Daoy (cell line): ENCODE results near the gene GYS1. TPM values are rescaled to one million over a fixed set of nuclear protein-coding genes. Genes with fewer than 3 reads are reported as not detected.

Source experiments
- DNase-seq: peaks from one replicate; pipeline ENCODE4 v3.0.0-alpha.2; 2015; ENCODE audit warnings: low read depth
- total RNA-seq: library from RNA; depleted of rRNA; stranded (reverse); fragments of >200 nt; shearing (Covaris generic); gene quantifications from 2 replicates; pipeline ENCODE4 v1.2.3, GENCODE V29; 2014

Gene GYS1
- total RNA-seq, 1 experiment from 2014 or later, result 36.8 TPM

DNA sequence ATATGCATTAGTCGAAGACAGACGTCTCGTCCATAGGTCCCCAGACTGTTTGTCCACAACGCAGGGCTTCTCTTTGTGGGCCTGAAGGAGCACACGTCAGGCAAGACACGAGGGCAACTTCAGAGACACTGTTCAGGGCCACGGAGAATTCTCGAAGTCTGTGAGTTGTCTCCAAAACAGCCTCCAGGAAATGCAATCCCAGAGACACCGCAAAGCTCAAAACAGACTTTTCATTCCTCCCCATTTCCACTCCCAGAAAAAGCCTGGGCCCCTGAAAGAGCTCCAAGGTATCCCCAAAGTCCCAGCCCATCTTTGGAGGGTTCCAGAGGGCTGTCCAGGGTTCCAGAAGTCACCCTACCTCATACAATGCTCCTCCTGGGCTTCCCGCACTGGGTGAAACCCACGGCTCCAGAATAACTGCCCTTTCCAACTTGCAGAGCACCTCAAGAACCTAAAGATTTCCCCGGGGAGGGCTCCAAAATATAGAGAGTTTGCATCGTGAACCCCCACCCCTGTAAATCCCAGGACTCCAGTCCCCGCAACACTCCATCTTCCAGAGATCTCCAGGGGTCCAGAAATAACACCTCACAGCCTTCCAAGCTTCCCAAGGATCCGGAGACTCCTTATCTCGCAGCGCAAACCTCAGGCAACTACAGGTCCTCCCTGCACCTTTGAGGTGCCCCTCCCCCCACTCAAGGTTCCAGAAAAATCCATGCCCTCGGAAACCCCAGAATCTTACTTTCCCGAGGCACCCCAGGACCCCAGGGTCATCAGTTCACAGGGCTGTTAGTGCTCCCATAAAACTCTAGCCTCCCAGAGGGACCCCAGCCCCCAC lies 28.7 kb downstream of the GYS1 start:
- no peak for DNase-seq

DNA sequence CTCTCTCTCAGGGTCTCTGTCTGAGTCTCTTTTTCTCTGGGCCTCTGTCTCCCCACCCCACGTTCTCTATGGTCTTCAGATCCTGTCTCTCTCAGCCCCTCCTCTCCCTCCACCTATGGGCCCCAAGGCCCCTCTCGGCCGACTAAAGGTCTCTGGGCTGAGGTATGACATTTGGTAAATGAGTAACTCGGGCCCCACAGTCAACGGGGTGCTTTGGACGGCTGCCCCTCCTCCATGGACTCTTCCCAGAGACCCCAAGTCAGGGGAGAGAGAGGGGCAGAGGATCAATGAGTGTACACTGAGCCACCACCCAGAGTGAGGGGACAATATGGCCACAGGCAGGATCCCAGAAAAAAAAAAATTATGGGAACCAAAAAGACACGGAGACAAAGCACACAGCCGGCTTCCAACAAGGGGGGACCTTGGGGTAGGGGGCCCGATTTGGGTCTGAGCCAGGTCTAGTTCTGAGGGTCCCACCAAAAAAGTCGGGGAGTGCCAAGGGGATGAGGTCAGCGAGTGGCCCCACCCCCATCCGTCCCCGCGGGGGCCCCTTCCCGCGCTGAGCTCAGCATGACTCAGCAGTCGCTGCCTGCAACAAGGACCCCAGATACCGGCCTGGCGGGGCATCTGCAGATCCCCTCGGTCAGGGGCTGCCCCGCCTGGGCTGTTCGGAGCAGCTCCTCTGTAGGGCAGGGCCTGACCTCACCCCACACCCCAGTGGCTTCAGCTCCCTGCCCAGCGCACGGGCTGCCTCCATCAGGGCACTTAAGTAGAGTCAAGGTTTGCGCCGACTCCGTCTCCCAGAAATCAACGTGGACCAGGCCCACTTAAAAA lies 29.5 kb downstream of the GYS1 start:
- DNase-seq, result peak; percentile 89

GRCh38 chr19:48962849-48963165 lies 30.3 kb downstream of the GYS1 start:
- no peak for DNase-seq

DNA sequence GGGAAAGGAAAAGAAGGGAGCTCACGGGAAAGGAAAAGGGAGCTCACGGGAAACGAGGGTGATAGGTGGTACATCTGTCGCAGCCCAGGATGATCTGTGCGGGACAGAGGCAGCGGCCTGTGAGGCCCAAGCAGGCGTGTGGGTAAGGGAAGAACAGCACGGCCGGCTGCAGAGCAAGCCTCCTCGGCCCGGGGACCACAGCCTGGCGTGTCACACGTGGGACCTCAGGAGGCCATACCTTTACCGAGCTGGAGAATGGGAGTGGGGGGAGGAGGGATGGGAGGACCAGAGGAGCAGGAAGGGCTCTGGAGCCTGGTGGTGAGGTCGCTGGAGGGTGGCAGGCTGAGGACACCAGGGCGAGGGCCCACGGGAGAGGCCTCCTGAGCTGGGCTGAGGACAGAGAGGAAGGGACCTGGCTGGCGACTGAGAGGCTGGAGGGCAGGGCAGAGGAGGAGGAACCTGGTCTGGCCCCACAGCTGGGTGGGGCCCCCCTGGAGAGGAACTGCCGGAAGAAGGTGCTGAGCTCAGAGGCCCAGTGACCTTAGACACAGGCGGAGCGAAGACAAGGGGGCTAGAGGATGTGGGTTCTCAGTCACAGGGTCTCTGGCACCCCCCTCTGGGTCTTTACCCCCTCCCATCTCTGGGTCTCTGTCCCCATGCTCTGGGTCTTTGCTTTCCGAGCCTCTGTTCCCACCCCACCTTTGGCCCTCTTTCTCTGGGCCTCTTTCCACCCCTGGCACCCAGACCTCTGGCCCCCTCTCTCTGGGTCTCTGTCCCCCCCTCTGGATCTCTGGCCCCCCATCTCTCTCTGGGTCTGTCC lies 30.9 kb downstream of the GYS1 start:
- DNase-seq, result peak; percentile 69

DNA sequence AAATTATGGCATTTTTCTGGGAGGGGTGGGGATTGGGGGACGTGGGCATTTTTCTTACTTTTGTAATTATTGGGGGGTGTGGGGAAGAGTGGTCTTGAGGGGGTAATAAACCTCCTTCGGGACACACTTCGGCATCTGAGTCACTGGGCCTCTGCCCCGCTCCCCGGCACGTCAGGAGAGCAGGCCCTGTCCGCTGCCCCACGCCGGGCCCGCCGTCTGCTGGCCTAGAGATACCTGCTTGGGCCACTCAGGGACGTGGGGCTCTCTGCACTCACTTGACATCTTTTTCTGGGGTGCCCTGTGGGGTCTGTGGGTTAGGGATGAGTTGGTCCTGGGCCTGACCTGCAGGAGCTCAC lies 31.5 kb downstream of the GYS1 start:
- DNase-seq, result no peak

DNA sequence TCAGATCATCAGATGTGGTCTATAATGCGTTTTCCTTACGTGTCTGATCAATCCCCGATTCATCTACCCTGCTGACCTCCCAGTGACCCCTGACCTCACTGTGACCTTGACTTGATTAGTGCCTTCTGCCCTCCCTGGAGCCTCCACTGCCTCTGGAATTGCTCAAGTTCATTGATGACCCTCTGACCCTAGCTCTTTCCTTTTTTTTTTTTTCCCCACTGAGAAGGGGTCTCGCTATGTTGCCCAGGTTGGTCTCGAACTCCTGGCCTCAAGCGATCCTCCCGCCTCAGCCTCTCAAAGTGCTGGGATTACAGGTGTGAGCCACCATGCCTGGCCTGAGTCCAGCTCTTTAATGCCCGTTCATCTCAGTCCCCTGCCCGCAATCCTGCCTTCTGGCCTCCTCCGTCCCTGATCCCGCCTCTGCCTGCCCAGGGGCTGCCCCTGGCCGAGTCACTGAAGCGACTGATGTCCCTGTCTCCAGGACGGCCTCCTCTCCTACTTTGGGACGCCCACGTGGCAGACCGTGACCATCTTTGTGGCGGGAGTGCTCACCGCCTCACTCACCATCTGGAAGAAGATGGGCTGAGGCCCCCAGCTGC lies 32.0 kb downstream of the GYS1 start:
- no peak for DNase-seq

- no peak for DNase-seq
Observed at GRCh38 chr19:48959341-48960239, 33.5 kb downstream of the GYS1 start.

GRCh38 chr19:48958006-48958405 lies 35.1 kb downstream of the GYS1 start:
- DNase-seq, result no peak

DNA sequence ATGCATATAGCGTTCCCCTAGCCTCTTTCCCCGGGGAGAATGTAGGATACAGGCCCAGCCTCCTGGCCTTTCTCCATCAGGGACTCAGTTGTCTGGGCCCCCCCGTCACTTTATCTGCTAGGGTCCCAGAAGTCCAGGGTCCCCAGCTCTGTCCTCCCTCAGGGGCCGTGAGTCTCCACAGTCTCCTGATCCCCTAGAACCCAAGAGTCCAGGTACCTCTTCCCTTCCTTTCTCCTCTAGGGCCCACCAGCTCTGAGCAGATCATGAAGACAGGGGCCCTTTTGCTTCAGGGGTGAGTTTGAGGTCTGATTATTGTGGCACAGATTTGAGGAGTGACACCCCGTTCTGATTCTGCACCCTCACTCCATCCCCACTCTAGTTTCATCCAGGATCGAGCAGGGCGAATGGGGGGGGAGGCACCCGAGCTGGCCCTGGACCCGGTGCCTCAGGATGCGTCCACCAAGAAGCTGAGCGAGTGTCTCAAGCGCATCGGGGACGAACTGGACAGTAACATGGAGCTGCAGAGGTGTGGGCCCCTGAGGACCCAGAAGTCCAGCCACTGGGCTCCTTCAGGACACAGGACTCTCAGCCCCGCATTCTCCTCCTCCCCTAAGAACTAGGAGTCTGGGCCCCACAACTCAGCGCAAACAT lies 37.7 kb downstream of the GYS1 start:
- DNase-seq, result no peak

DNA sequence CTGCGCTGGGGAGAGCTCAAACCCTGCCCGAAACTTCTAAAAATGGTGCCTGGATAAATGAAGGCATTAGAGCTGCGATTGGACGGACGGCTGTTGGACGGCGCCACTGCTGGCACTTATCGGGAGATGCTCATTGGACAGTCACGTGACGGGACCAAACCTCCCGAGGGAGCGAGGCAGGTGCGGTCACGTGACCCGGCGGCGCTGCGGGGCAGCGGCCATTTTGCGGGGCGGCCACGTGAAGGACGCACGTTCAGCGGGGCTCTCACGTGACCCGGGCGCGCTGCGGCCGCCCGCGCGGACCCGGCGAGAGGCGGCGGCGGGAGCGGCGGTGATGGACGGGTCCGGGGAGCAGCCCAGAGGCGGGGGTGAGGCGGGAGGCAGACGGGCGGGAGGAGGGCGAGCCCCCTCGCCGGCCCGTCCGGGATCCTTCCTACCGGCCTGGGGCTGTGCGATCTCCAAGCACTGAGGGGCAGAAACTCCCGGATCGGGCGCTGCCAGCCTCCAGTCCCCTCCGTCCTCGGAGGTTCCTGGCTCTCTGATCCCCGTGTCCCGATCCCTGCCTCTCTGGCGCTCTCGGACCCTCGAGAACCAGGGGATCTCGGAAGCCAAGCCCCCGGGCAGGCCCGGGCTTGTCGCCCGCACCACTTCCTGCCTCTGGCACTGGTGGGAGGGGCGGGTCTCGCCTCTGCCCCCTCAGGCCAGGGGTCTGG lies 38.4 kb downstream of the GYS1 start, which contains the start of gene BAX:
Gene BAX, plus strand, starts transcription at position 281 of the 713 bp plus-strand sequence. Its CDS starts 54 bp downstream, at position 335.
- DNase-seq, result peak; percentile 99

DNA sequence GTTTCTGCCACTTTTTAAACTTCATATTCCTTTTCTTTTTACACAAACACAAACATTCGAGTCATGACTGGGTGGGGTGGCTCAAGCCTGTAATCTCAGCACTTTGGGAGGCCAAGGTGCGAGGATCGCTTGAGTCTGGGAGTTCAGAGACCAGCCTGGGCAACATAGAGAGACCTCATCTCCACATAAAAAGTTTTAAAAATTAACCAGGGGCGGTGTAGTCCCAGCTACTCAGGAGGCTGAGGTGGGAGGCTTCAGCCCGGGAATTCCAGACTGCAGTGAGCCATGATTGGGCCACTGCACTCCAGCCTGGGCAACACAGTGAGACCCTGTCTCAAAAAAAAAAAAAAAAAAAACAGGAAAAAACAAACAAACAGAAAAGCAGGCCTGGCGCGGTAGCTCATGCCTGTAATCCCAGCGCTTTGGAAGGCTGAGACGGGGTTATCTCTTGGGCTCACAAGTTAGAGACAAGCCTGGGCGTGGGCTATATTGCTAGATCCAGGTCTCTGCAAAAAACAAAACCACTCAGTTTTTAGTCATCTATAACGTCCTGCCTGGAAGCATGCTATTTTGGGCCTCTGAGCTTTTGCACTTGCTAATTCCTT lies 39.0 kb downstream of the GYS1 start:
- DNase-seq, result no peak

DNA sequence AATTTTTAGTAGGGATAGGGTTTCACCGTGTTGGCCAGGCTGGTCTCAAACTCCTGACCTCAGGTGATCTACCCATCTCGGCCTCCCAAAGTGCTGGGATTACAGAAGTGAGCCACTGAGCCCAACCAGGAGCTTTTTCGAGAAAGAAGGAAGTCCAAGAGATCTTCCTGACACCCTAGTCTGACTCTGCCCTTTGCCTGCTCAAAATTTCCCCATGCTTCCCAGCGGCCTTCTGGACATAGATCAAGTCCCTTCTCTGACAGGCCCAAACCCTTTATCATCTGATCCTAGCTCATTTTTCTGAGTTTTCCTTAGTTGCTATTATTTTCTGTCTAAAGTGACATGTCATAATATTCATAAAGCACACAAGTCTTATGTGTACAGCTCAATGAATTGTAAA lies 40.0 kb downstream of the GYS1 start:
- DNase-seq, result no peak

DNA sequence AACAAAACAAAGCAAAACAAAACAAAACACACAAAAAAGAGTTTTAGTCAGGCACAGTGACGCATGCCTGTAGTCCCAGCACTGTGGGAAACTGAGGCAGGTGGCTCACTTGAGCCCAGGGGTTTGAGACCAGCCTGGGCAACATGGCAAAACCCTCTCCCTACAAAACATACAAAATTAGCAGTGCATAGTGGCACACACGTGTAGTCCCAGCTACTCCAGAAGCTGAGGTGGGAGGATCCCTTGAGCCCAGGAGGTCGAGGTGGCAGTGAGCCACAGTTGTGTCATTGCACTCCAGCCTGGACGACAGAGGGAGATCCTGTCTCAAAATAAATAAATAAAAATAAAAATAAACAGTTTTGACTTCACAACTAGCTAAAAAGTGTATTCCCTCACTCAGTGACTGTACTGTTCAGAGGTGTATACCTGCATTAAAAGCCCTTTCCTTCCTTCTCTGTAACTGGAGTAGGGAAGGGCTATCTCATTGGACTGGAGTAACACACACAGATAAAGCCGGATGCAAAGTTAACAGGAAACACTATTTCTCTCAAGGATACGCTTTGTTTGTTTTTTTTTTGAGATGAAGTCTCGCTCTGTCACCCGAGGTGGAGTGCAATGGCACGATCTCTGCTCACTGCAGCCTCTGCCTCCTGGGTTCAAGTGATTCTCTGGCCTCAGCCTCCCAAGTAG lies 42.1 kb downstream of the GYS1 start:
- DNase-seq, result no peak

DNA sequence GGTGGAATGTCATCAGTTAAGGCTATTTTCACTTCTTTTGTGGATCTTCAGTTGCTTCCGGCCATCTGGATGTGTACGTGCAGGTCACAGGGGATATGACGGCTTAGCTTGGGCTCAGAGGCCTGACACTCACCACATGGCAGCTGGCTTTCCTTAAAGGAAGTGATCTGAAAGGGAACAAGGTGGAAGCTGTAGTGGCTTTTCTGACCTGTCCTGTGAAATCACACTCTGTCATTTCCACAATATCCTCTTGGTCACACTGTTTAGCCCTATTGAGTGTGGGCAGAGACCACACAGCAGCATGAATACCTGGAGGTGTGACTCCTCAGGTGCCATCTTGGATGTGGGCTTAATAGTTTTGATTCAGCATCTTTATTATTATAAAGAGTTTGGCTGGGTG lies 43.0 kb downstream of the GYS1 start:
- no peak for DNase-seq

GRCh38 chr19:48947258-48947542 lies 45.9 kb downstream of the GYS1 start:
- no peak for DNase-seq

GRCh38 chr19:48946463-48947257 lies 46.4 kb downstream of the GYS1 start:
- DNase-seq, result no peak

- DNase-seq, result no peak
Observed at GRCh38 chr19:48945817-48946216, 47.3 kb downstream of the GYS1 start.

GRCh38 chr19:48945415-48945814 lies 47.7 kb downstream of the GYS1 start:
- DNase-seq, result no peak
